SK-N-SH (cell line): ENCODE results near the gene LCMT1. TPM values are rescaled to one million over a fixed set of nuclear protein-coding genes. Genes with fewer than 3 reads are reported as not detected.

Source experiments
- CTCF ChIA-PET: fragments of 300-600, 350-600 bp; formaldehyde crosslinking; extraction: SDS; loops from one replicate; lab custom pipeline; 2021; lab: Yijun Ruan, JAX
- POLR2A ChIA-PET: fragments of 350-600 bp; sonication (Branson Sonifier 250); formaldehyde crosslinking; extraction: SDS; loops from one replicate; lab custom pipeline; 2020; ENCODE audit warnings: antibody characterized with exemption, inconsistent platforms; lab: Yijun Ruan, JAX
- DNase-seq: peaks from one replicate; pipeline ENCODE4 v3.0.0; 2012
- H2AFZ ChIP-seq: fragments of 200-600 bp; sonication (generic); 2 replicates; pipeline ENCODE4 v1.8.1; 2016; ENCODE audit warnings: antibody characterized with exemption, mild to moderate bottlenecking, low read depth
- H3F3A ChIP-seq: fragments of 200-600 bp; sonication (generic); replicated peaks from 2 replicates; pipeline ENCODE3; 2016; ENCODE audit warnings: antibody characterized with exemption, mild to moderate bottlenecking; ENCODE audit not compliant: insufficient read depth
- H3K27ac ChIP-seq, 2 experiments: fragments of 200-500 bp in 1 of 2; fragments of 200-600 bp in 1 of 2; sonication (Bioruptor generic) in 1 of 2; sonication (generic), shearing (Covaris generic) in 1 of 2; 2 replicates each; pipeline versions ENCODE4 v1.5.1 to v1.6.1; 2014 to 2016; ENCODE audit warnings: low read depth in 2 of 2, inconsistent platforms in 1 of 2, low read length in 1 of 2, mild to moderate bottlenecking in 1 of 2, mixed read lengths in 1 of 2
- H3K27me3 ChIP-seq: fragments of 200-600 bp; sonication (generic), shearing (Covaris generic); 2 replicates; pipeline ENCODE4 v1.6.1; 2016; ENCODE audit warnings: mixed run types; ENCODE audit not compliant: insufficient read depth
- H3K36me3 ChIP-seq, 2 experiments: fragments of 200-500 bp in 1 of 2; fragments of 200-600 bp in 1 of 2; sonication (Bioruptor generic) in 1 of 2; sonication (generic) in 1 of 2; replicated peaks in 1 of 2; 2 replicates each; pipeline versions ENCODE3 to v1.5.1; 2014 to 2016; ENCODE audit warnings: low read length in 1 of 2, mild to moderate bottlenecking in 1 of 2; ENCODE audit not compliant: insufficient read depth in 2 of 2, control insufficient read depth in 1 of 2
- H3K4me1 ChIP-seq, 2 experiments: fragments of 200-500 bp in 1 of 2; fragments of 200-600 bp in 1 of 2; sonication (Bioruptor generic) in 1 of 2; sonication (generic), shearing (Covaris generic) in 1 of 2; 2 replicates each; pipeline versions ENCODE4 v1.5.1 to v1.6.1; 2014 to 2016; ENCODE audit warnings: low read depth in 1 of 2, low read length in 1 of 2, mixed run types in 1 of 2; ENCODE audit not compliant: insufficient read depth in 2 of 2, control insufficient read depth in 1 of 2
- H3K4me2 ChIP-seq: fragments of 200-600 bp; sonication (generic), shearing (Covaris generic); 2 replicates; pipeline ENCODE4 v1.6.1; 2017; ENCODE audit warnings: mixed run types
- H3K4me3 ChIP-seq, 2 experiments: fragments of 200-500 bp in 1 of 2; fragments of 200-600 bp in 1 of 2; sonication (Bioruptor generic) in 1 of 2; sonication (generic), shearing (Covaris generic) in 1 of 2; 2 replicates each; pipeline versions ENCODE4 v1.5.1 to v1.8.1; 2014 to 2016; ENCODE audit warnings: low read depth in 2 of 2, inconsistent platforms in 1 of 2, low read length in 1 of 2, mild to moderate bottlenecking in 1 of 2, mixed read lengths in 1 of 2, moderate library complexity in 1 of 2
- H3K79me2 ChIP-seq: fragments of 200-600 bp; sonication (generic); 2 replicates; pipeline ENCODE4 v1.8.1; 2017; ENCODE audit warnings: mild to moderate bottlenecking; ENCODE audit not compliant: insufficient read depth
- H3K9ac ChIP-seq: fragments of 200-600 bp; sonication (generic); 2 replicates; pipeline ENCODE4 v1.6.1; 2017; ENCODE audit warnings: mixed run types
- H3K9me2 ChIP-seq: fragments of 200-600 bp; sonication (generic); 2 replicates; pipeline ENCODE4 v1.6.1; 2017; ENCODE audit warnings: mixed run types
- H3K9me3 ChIP-seq: fragments of 200-600 bp; sonication (generic); 2 replicates; pipeline ENCODE4 v1.6.1; 2017; ENCODE audit warnings: mixed run types, mild to moderate bottlenecking, moderate library complexity
- H4K20me1 ChIP-seq: fragments of 200-600 bp; sonication (generic); 2 replicates; pipeline ENCODE4 v1.6.1; 2017; ENCODE audit warnings: mild to moderate bottlenecking, mixed run types; ENCODE audit not compliant: insufficient read depth
- CHD2 ChIP-seq: fragments of 150-350 bp; IDR thresholded peaks from 2 replicates; pipeline ENCODE4 v1.6.1; 2018; ENCODE audit warnings: low read length; ENCODE audit not compliant: partially characterized antibody
- ELF1 ChIP-seq: IDR thresholded peaks from 2 replicates; pipeline ENCODE4 v1.4.0; 2012
- GATA2 ChIP-seq: sonication (generic); formaldehyde crosslinking; IDR thresholded peaks from 2 replicates; pipeline ENCODE4 v1.5.0; 2020; ENCODE audit warnings: mild to moderate bottlenecking, missing genetic modification reagents
- JUND ChIP-seq: IDR thresholded peaks from 2 replicates; pipeline ENCODE4 v1.4.0; 2012
- MEF2A ChIP-seq: IDR thresholded peaks from 2 replicates; pipeline ENCODE4 v1.4.0; 2012; ENCODE audit warnings: low read depth, borderline replicate concordance
- MXI1 ChIP-seq: IDR thresholded peaks from 2 replicates; pipeline ENCODE4 v1.6.1; 2012; ENCODE audit warnings: mild to moderate bottlenecking, low read depth, low read length, improper control_type of control experiment
- NFIC ChIP-seq: IDR thresholded peaks from 2 replicates; pipeline ENCODE4 v1.4.0; 2012; ENCODE audit warnings: borderline replicate concordance
- NRF1 ChIP-seq: IDR thresholded peaks from 2 replicates; pipeline ENCODE4 v1.6.1; 2012; ENCODE audit warnings: low read depth, mild to moderate bottlenecking, low read length
- POLR2AphosphoS5 ChIP-seq: IDR thresholded peaks from 2 replicates; pipeline ENCODE4 v1.6.1; 2012; ENCODE audit warnings: low read depth, low read length
- REST ChIP-seq: IDR thresholded peaks from 2 replicates; pipeline ENCODE4 v1.6.1; 2012; ENCODE audit warnings: mild to moderate bottlenecking, low read depth, low read length, moderate library complexity
- RXRA ChIP-seq: IDR thresholded peaks from 2 replicates; pipeline ENCODE4 v1.4.0; 2012; ENCODE audit warnings: low read depth, mild to moderate bottlenecking, borderline replicate concordance
- TCF12 ChIP-seq: IDR thresholded peaks from 2 replicates; pipeline ENCODE4 v1.4.0; 2012
- YY1 ChIP-seq: IDR thresholded peaks from 2 replicates; pipeline ENCODE4 v1.4.0; 2012; ENCODE audit warnings: low read depth, mild to moderate bottlenecking
- WGBS: methylation state at CpG from one replicate; pipeline ENCODE4 v1.1.6; 2017; ENCODE audit warnings: low lambda C conversion rate; 5-methylcytosine and 5-hydroxymethylcytosine counted together
- polyA plus RNA-seq, 3 experiments: library from polyadenylated mRNA; depleted of rRNA; stranded (reverse); fragments of >200 nt; gene quantifications; 2 replicates each; pipeline ENCODE4 v1.2.3, GENCODE V29; 2012
- TF ChIP-seq, protein P1 (sequence below): fragments of 150-350 bp; IDR thresholded peaks from 2 replicates; pipeline ENCODE4 v1.6.1; 2016; ENCODE audit warnings: mild to moderate bottlenecking, low read depth, low read length
- TF ChIP-seq, protein P2 (sequence below): fragments of 200-600 bp; sonication (generic); IDR thresholded peaks from 2 replicates; pipeline ENCODE4 v1.6.1; 2017; ENCODE audit warnings: antibody characterized with exemption, mild to moderate bottlenecking, moderate library complexity
- TF ChIP-seq, protein P3 (sequence below): IDR thresholded peaks from 2 replicates; pipeline ENCODE4 v1.4.0; 2012; ENCODE audit warnings: low read depth, borderline replicate concordance

The LCMT1 gene
- polyA plus RNA-seq, 1 of the 3 experiments (the other 2 are of a cell fraction), result 29.8 TPM

DNA sequence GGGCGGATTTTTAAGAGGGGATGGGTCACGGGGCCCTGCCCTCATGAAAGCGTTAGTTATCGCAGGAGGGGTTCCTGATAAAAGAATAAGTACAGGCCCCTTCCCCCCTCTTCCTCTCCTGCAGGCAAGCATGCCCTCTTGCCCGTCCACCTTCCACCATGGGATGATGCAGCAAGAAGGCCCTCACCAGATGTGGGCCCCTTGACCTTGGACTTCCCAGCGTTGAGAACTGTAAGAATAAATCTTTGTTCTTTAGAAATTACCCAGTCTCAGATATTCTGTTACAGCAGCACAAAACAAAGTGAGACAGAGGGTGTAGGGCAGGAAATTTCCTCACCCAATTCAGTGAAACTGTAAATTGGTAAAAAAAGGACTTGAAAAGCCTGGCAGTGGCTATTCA lies 27.8 kb upstream of the LCMT1 start (continued):
- TF ChIP-seq, protein P1, sequence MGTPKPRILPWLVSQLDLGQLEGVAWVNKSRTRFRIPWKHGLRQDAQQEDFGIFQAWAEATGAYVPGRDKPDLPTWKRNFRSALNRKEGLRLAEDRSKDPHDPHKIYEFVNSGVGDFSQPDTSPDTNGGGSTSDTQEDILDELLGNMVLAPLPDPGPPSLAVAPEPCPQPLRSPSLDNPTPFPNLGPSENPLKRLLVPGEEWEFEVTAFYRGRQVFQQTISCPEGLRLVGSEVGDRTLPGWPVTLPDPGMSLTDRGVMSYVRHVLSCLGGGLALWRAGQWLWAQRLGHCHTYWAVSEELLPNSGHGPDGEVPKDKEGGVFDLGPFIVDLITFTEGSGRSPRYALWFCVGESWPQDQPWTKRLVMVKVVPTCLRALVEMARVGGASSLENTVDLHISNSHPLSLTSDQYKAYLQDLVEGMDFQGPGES, result no peak
- TF ChIP-seq CHD2, result no peak
- TF ChIP-seq, protein P2, sequence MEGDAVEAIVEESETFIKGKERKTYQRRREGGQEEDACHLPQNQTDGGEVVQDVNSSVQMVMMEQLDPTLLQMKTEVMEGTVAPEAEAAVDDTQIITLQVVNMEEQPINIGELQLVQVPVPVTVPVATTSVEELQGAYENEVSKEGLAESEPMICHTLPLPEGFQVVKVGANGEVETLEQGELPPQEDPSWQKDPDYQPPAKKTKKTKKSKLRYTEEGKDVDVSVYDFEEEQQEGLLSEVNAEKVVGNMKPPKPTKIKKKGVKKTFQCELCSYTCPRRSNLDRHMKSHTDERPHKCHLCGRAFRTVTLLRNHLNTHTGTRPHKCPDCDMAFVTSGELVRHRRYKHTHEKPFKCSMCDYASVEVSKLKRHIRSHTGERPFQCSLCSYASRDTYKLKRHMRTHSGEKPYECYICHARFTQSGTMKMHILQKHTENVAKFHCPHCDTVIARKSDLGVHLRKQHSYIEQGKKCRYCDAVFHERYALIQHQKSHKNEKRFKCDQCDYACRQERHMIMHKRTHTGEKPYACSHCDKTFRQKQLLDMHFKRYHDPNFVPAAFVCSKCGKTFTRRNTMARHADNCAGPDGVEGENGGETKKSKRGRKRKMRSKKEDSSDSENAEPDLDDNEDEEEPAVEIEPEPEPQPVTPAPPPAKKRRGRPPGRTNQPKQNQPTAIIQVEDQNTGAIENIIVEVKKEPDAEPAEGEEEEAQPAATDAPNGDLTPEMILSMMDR, result no peak
- no peak for TF ChIP-seq ELF1

- ChIA-PET POLR2A (no interaction called here), CTCF (interaction anchor here (1.6 kb wide), 1 partner anchor 129 kb away, joined by 4 read pairs; no protein-coding TSS in a partner anchor)
- WGBS, result 67% methylated on average over 6 of the region's 6 CpGs
- Histone ChIP-seq H3K9ac (no peak overlapping the region), H3K79me2 (no peaks in the 10 kb centered on the region), H3K9me2 (no peaks in the 10 kb centered on the region), H3K4me3 (no peak overlapping the region), H3K27me3 (no peaks in the 10 kb centered on the region), H3K27ac (no peak overlapping the region), H2AFZ (no peak overlapping the region), H3K36me3 (no peaks in the 10 kb centered on the region), H3F3A (no peaks in the 10 kb centered on the region), H4K20me1 (no peaks in the 10 kb centered on the region), H3K4me2 (no peak overlapping the region), H3K9me3 (no peaks in the 10 kb centered on the region), H3K4me1 (no peaks in the 10 kb centered on the region)
- no peak for DNase-seq
- TF ChIP-seq MXI1 (no peak), JUND (no peak), NRF1 (no peak), GATA2 (CRISPR knock-in tag) (no peak), MEF2A (no peak), YY1 (no peak), ELF1 (no peak), REST (no peak), POLR2AphosphoS5 (no peak), TCF12 (no peak), RXRA (no peak), NFIC (no peak)
- TF ChIP-seq, protein P3, sequence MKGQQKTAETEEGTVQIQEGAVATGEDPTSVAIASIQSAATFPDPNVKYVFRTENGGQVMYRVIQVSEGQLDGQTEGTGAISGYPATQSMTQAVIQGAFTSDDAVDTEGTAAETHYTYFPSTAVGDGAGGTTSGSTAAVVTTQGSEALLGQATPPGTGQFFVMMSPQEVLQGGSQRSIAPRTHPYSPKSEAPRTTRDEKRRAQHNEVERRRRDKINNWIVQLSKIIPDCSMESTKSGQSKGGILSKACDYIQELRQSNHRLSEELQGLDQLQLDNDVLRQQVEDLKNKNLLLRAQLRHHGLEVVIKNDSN, result no peak
- TF ChIP-seq, protein P2, result no peak
Observed at GRCh38 chr16:25084797-25085196, 26.7 kb upstream of the LCMT1 start.
